H7 (cell line): ENCODE results near the gene SYT14. TPM values are rescaled to one million over a fixed set of nuclear protein-coding genes. Genes with fewer than 3 reads are reported as not detected.
"Not testable (repeated sequence)": the region's sequence is repeated elsewhere in the genome, so short reads cannot be mapped to it uniquely, and the experiment has no call there.

Experiments used
- DNase-seq: peaks from one replicate; pipeline ENCODE4 v3.0.0; 2012
- H3K27me3 ChIP-seq: 2 replicates; pipeline ENCODE4 v1.6.0; 2011; ENCODE audit warnings: mild to moderate bottlenecking, low read length; ENCODE audit not compliant: control insufficient read depth, insufficient read depth
- H3K36me3 ChIP-seq: replicated peaks from 2 replicates; pipeline ENCODE4 v1.5.1; 2011; ENCODE audit warnings: low read length; ENCODE audit not compliant: control insufficient read depth, insufficient read depth
- H3K4me3 ChIP-seq: 2 replicates; pipeline ENCODE4 v1.5.1; 2011; ENCODE audit warnings: low read depth, mild to moderate bottlenecking, control low read depth, low read length, moderate library complexity; ENCODE audit not compliant: insufficient read depth
- total RNA-seq: library from RNA; depleted of rRNA; stranded (reverse); fragments of >200 nt; shearing (Covaris generic); gene quantifications from 2 replicates; pipeline ENCODE4 v1.2.3, GENCODE V29; 2014

The SYT14 gene
- total RNA-seq, 1 experiment from 2014 or later: 10.6 TPM

DNA sequence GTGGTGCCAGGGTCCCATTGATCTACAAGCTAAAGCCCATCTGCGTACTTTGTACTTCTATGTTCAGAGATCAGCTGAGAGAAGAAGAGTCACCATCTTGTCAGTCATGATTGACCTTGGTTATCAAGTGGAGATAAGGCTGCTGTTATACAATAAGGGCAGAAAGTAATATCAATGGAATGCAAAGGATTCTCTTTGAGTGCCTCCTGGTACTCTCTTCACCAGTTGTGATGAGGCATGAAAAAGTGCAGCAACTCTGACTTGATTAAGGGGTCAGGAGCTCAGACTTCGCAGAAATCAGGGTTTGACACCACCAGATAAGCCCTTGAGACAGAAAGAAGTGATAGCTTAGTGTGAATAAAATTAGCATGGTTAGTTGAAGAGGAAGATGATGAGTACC is 25.7 kb upstream of the SYT14 start:
- Histone ChIP-seq H3K4me3 (no peak overlapping the region), H3K36me3 (no peaks in the 10 kb centered on the region), H3K27me3 (no peaks in the 10 kb centered on the region)
- DNase-seq: no peak

- H3K4me3 ChIP-seq, H3K27me3 ChIP-seq, H3K36me3 ChIP-seq, DNase-seq: not testable (repeated sequence)
These were observed 18.4 kb upstream of the SYT14 start for GRCh38 chr1:209919637-209920036.

DNA sequence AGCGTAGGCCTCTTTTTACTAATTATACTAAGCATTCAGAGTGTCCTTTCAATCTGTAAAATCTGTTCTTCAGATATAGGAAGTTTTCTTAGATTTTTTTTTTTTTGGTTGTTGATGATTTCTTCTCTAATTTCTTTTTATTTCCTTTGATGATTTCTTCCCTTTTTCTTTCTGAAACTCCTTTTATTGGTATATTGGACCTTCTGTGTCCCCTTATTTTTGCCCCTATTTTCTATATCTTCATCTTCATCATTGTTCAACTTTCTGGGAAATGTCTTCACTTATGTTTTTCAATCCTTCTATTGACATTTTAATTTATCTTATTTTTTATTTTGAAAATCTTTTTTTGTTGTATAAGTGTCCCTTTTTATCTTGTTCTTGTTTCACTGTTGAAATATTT is 17.2 kb upstream of the SYT14 start:
- no peak for DNase-seq
- Histone ChIP-seq H3K27me3 (no peaks in the 10 kb centered on the region), H3K36me3 (no peaks in the 10 kb centered on the region), H3K4me3 (no peak overlapping the region)

DNA sequence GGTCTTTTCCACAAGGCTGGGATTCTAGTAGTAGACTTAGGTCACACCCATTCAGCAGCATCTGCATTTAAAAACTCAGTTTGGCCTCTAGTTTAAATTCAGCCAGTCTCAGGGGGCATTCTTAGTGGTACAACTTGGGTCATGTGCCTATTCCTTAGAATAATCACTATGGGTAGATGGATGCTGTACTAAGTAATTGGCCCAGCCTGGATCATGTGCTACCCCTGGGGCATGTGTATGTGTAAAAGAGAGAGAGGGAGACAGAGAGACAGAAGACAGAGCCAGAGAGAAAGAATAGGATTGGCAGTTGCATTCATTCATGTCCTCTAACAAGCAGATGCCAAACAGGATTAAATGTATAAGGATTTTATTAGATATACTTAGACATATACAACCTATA is 13.6 kb upstream of the SYT14 start:
- no peak overlapping the region for H3K4me3 ChIP-seq
- H3K36me3 ChIP-seq: no peaks in the 10 kb centered on the region
- no peaks in the 10 kb centered on the region for H3K27me3 ChIP-seq
- DNase-seq: no peak

GRCh38 chr1:209926045-209926444 is 12.0 kb upstream of the SYT14 start:
- Histone ChIP-seq H3K36me3 (no peaks in the 10 kb centered on the region), H3K27me3 (no peaks in the 10 kb centered on the region), H3K4me3 (no peak overlapping the region)
- DNase-seq: no peak

- DNase-seq: no peak
- Histone ChIP-seq H3K27me3 (no peaks in the 10 kb centered on the region), H3K4me3 (no peak overlapping the region), H3K36me3 (no peaks in the 10 kb centered on the region)
These were observed 10.6 kb upstream of the SYT14 start for GRCh38 chr1:209927466-209927865.

DNA sequence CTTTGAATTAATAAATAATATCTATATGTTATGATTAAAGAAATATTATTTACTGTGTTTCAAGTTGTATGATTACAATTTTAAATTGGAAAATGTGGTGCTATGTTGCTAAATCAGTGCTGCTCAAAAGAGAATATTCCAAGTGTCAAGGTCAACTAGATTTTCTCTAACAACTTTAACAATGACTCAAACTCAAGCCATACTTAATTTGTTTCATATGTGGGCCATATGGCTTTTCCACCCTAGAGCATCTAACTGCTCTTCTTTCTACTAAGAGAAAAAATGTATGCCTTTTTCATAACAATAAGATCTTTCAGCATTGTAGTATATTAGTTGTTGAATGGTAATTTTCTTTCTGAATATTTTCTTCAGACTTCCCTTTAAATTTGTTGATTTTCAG is 8.3 kb upstream of the SYT14 start:
- no peak for DNase-seq
- H3K27me3 ChIP-seq: no peaks in the 10 kb centered on the region
- no peaks in the 10 kb centered on the region for H3K36me3 ChIP-seq
- no peak overlapping the region for H3K4me3 ChIP-seq

DNA sequence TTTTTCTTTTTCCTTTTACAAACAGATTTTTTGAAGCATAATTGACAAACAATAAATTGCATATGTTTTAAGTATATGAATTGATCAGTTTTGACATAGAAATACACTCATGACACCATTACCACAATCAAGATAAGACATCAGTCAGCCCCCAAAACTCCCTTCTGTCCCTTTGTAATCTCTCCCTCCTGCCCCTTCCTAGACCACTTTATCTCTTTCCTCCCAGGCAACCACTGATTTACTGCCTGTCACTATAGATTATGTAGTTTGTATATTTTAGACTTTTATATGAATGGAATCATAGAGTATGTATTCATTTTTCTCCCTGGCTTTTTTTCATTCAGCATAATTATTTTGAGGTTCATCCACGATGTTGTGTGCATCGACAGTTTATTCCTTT is 6.9 kb upstream of the SYT14 start:
- Histone ChIP-seq H3K36me3 (no peaks in the 10 kb centered on the region), H3K4me3 (no peak overlapping the region), H3K27me3 (no peaks in the 10 kb centered on the region; the same call in 1 of the 2 replicates)
- DNase-seq: no peak

DNA sequence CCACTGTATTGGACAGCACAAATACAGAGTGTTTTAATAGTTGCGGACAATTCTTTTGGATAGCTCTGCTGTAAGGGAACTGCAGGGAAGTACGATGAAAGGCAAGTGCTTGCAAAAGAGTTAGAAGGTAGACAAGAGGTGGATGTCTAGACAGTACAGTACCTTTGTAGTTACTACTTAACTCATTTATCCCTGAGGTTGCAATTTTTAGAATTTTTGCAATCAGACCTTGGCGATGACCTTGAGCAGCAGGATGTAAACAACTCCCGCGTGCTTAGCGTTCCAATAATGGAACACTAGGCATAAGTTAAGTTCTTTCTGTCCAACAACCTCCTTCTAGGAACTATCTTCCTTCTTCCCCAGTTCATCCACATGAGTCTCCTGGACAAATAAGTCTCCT is 1.9 kb upstream of the SYT14 start:
- H3K27me3 ChIP-seq: peaks cover 4% of the 10 kb centered on the region

GRCh38 chr1:209945377-209945776 is 7.4 kb downstream of the SYT14 start:
- Histone ChIP-seq H3K4me3 (no peak overlapping the region), H3K36me3 (no peaks in the 10 kb centered on the region), H3K27me3 (no peaks in the 10 kb centered on the region)
- DNase-seq: no peak

More for the DNA sequence above, 1.9 kb upstream of the SYT14 start:
- DNase-seq: no peak
- no peaks in the 10 kb centered on the region for H3K36me3 ChIP-seq
- H3K4me3 ChIP-seq: no peak overlapping the region

GRCh38 chr1:209948155-209948554 is 10.1 kb downstream of the SYT14 start:
- Histone ChIP-seq H3K4me3 (no peak overlapping the region), H3K36me3 (no peaks in the 10 kb centered on the region), H3K27me3 (no peaks in the 10 kb centered on the region)
- DNase-seq: no peak

DNA sequence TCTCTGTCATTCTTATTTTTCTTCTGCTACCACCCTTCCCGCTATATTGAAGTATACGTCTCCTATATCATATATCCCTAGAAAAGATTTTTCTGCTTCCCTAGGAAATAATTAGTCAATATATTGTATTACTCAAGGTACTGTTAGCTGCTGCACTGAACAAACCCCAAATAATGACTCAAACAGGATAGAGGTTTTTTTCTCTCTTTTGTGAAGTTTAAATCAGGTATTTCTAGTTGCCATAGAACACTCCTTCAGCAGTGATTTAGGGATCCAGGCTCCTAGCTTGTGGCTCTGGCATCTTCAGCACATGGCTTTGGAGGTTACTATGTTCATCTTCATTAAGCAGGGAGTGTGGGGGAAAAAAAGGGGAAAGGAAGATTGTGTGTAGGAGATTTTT is 18.1 kb downstream of the SYT14 start:
- DNase-seq: no peak
- Histone ChIP-seq H3K4me3 (no peak overlapping the region), H3K36me3 (no peaks in the 10 kb centered on the region), H3K27me3 (no peaks in the 10 kb centered on the region)

DNA sequence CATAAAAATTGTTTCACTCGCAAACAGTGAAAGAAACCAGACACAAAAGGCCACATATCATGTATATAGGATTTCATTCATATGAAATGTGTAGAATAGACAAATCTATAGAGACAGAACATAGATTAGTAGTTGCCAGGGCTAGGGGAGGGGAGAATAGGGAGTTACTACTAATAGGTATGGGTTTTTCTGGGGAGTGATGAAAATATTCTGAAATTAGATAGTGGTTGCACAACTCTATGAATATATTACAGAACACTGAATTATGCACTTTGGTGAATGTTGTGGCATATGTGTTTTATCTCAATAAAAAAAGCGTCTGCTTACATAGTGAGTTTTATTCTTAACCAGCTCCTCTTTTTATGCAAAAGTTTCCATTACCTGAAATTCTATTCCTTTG is 21.6 kb downstream of the SYT14 start:
- Histone ChIP-seq H3K27me3 (no peaks in the 10 kb centered on the region), H3K4me3 (no peak overlapping the region), H3K36me3 (no peaks in the 10 kb centered on the region)
- DNase-seq: no peak

- Histone ChIP-seq H3K4me3 (no peak overlapping the region), H3K36me3 (no peaks in the 10 kb centered on the region), H3K27me3 (no peaks in the 10 kb centered on the region)
- no peak for DNase-seq
These were observed 22.9 kb downstream of the SYT14 start for GRCh38 chr1:209960926-209961325.

- Histone ChIP-seq H3K36me3 (no peaks in the 10 kb centered on the region), H3K4me3 (no peak overlapping the region), H3K27me3 (no peaks in the 10 kb centered on the region)
- DNase-seq: no peak
These were observed 24.4 kb downstream of the SYT14 start for GRCh38 chr1:209962388-209962787.

- no peak for DNase-seq
- no peak overlapping the region for H3K4me3 ChIP-seq
These were observed 24.8 kb downstream of the SYT14 start for GRCh38 chr1:209962856-209963255.

More at GRCh38 chr1:209962856-209963255, 24.8 kb downstream of the SYT14 start:
- Histone ChIP-seq H3K36me3 (no peaks in the 10 kb centered on the region), H3K27me3 (no peaks in the 10 kb centered on the region)
